Measurements from ENCODE around the gene SH3PXD2A.

SH3PXD2A gene

DNA sequence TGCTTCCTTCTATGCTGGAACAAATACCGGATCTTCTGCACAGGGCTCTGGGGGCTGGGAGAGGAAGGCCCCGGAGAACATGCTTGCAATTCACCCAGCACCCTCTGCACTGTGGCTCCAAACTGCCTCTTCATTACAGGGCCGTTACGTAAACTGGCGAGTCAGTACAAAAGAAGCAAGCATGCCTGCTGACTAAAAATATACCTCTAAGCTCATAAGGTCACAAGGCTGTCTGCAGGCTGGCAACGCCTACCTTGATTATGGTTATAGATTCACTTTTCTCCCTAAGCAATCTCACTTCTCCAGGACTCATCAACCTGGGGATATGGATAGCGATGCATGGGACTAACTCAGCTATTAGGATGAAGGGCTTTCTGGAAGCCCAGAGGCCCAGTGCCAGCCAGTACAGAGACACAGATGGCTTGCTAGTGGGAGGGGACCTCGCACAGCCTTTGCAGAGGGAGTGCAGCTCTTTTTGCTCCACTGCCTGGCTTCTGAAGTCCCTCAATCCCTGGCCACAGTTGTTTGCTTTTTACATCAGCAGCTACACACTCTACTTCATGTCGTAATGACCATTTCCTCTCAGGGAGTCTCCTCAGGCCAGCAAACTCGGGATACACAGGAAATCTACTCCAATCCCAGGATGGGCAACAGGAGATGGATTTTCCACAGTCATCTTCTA lies 96.1 kb downstream of the SH3PXD2A start:
- peak; percentile 81 for DNase-seq (ENCODE audit: low read depth, low spot score)
- H3K4me3 ChIP-seq (ENCODE audit: low read depth, low read length) = no peak overlapping the region
- no peak for TF ChIP-seq CTCF (IDR thresholded peaks at IDR 0.05; ENCODE audit: low read depth, low read length)
- in situ Hi-C loops (cut with HindIII; ENCODE audit: low sequenced_read_pairs) = no loop called here

GRCh38 chr10:103758294-103758681 lies 97.1 kb downstream of the SH3PXD2A start:
- in situ Hi-C loops (cut with HindIII; ENCODE audit: low sequenced_read_pairs) = no loop called here
- no peak for TF ChIP-seq CTCF (IDR thresholded peaks at IDR 0.05; ENCODE audit: low read depth, low read length)
- H3K4me3 ChIP-seq (ENCODE audit: low read depth, low read length) = no peak overlapping the region
- peak; percentile 67 for DNase-seq (ENCODE audit: low read depth, low spot score)

DNA sequence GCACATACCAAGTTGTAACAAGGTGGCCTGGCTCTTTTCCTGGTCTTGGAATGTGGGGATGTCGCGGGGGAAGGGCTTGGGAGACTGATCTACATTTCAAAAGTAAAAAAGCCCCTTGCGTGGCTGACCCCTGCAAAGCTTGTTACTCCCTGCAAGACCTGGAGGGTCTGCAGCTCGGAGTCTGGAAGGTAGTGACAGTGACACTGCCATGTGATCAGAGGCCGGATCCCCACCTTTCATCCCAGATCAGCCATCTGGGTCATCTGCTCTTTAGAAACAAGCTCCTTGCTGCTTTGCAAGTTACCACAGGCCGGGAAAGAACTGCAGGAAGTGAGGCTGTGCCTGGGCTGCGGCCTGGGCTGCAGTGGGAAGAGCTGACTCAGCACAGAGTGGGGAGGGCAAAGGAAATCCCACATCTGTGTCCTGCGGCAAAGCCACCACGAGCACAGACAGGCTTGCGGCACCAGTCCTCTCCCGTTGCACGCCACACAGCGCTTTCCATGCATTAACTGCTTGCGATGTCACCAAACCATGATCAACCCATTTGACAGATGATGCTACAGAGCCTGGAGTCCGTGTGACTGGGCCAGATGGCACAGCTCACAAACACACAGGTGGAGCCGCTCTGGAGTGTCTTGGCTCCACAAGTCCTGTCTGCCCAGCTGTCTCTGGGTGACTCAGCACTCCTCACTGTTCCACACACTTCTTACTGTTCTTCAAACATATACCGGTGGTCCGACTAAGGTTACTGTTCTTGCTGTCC lies 97.7 kb downstream of the SH3PXD2A start:
- in situ Hi-C loops (cut with HindIII; ENCODE audit: low sequenced_read_pairs) = no loop called here
- peak; percentile 87 for DNase-seq (ENCODE audit: low read depth, low spot score)
- no peak for TF ChIP-seq CTCF (IDR thresholded peaks at IDR 0.05; ENCODE audit: low read depth, low read length)
- H3K4me3 ChIP-seq (ENCODE audit: low read depth, low read length) = no peak overlapping the region

DNA sequence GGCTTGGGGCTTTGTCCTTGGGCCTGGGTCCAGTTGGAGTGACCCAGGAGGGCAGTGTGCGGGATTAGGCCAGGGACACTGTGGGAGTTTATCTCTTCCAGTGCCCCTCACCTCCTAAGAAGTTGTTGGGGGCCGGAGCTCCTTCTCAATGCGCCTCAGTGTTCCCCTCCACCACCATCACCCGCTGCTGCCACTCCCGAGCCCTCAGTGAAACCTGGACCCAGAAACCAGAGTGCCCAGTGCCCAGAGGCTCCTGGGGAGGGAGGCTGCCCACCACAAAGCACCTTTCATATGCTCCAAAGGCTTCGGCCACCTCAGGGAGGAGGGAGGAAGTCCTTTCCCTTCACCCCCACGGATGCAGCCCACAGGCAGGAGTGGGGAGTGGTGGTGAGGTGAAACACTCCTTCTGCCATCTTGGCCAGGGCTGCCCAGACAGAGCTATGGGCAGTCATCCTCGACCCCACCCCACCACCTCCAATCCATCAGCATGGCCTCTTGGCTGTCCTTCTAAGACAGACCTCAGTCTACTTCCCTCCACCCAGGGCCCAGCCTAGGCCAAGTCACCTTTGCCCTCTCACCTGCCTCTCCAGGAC lies 99.0 kb downstream of the SH3PXD2A start:
- H3K4me3 ChIP-seq (ENCODE audit: low read depth, low read length) = no peak overlapping the region
- in situ Hi-C loops (cut with HindIII; ENCODE audit: low sequenced_read_pairs) = no loop called here
- no peak for DNase-seq (ENCODE audit: low read depth, low spot score)
- TF ChIP-seq CTCF (IDR thresholded peaks at IDR 0.05; ENCODE audit: low read depth, low read length) = no peak

- DNase-seq (ENCODE audit: low read depth, low spot score) = no peak
- in situ Hi-C loops (cut with HindIII; ENCODE audit: low sequenced_read_pairs) = no loop called here
- no peak overlapping the region for H3K4me3 ChIP-seq (ENCODE audit: low read depth, low read length)
- TF ChIP-seq CTCF (IDR thresholded peaks at IDR 0.05; ENCODE audit: low read depth, low read length) = peak; percentile 80
Measured at GRCh38 chr10:103752680-103753248, 102.6 kb downstream of the SH3PXD2A start.

GRCh38 chr10:103751667-103752290 lies 103.6 kb downstream of the SH3PXD2A start:
- no peak overlapping the region for H3K4me3 ChIP-seq (ENCODE audit: low read depth, low read length)
- TF ChIP-seq CTCF (IDR thresholded peaks at IDR 0.05; ENCODE audit: low read depth, low read length) = no peak
- in situ Hi-C loops (cut with HindIII; ENCODE audit: low sequenced_read_pairs) = no loop called here
- no peak for DNase-seq (ENCODE audit: low read depth, low spot score)
